Smooth muscle cell (in vitro differentiated cells): ENCODE data around the gene C21orf91. TPM values are rescaled to one million over a fixed set of nuclear protein-coding genes. Genes with fewer than 3 reads are reported as not detected.

ENCODE experiments used
- DNase-seq: peaks from one replicate; lab custom pipeline; 2025; ENCODE audit not compliant: unreplicated experiment; lab: John Stamatoyannopoulos, UW
- H2AFZ ChIP-seq: fragments of 200-600 bp; sonication (generic); 2 replicates; pipeline ENCODE4 v1.6.0; 2016; ENCODE audit warnings: antibody characterized with exemption, low read depth, mild to moderate bottlenecking
- H3F3A ChIP-seq: fragments of 200-600 bp; sonication (generic); 2 replicates; pipeline ENCODE4 v1.6.0; 2017; ENCODE audit warnings: antibody characterized with exemption, low read depth
- H3K27ac ChIP-seq: fragments of 200-600 bp; sonication (generic); 2 replicates; pipeline ENCODE4 v1.5.1; 2016; ENCODE audit warnings: low read depth, mild to moderate bottlenecking
- H3K27me3 ChIP-seq: fragments of 200-600 bp; sonication (generic); 2 replicates; pipeline ENCODE4 v1.6.1; 2016; ENCODE audit warnings: low read depth, mild to moderate bottlenecking
- H3K36me3 ChIP-seq: fragments of 200-600 bp; sonication (generic); 2 replicates; pipeline ENCODE4 v1.5.1; 2016; ENCODE audit warnings: low read depth
- H3K4me1 ChIP-seq: fragments of 200-600 bp; sonication (generic); 2 replicates; pipeline ENCODE4 v1.5.1; 2016; ENCODE audit warnings: low read depth
- H3K4me2 ChIP-seq: fragments of 200-600 bp; sonication (generic); 2 replicates; pipeline ENCODE4 v1.6.0; 2016; ENCODE audit warnings: mild to moderate bottlenecking
- H3K4me3 ChIP-seq: fragments of 200-600 bp; sonication (generic); 2 replicates; pipeline ENCODE4 v1.5.1; 2016; ENCODE audit warnings: mild to moderate bottlenecking
- H3K79me2 ChIP-seq: fragments of 200-600 bp; sonication (generic); 2 replicates; pipeline ENCODE4 v1.6.0; 2016; ENCODE audit warnings: low read depth, mild to moderate bottlenecking
- H3K9ac ChIP-seq: fragments of 200-600 bp; sonication (generic); 2 replicates; pipeline ENCODE4 v1.6.0; 2016; ENCODE audit warnings: low read depth
- H3K9me3 ChIP-seq: fragments of 200-600 bp; sonication (generic); replicated peaks from 2 replicates; pipeline ENCODE4 v1.5.1; 2016; ENCODE audit warnings: low read depth
- H4K20me1 ChIP-seq: fragments of 200-600 bp; sonication (generic); 2 replicates; pipeline ENCODE4 v1.6.0; 2016; ENCODE audit warnings: low read depth
- CTCF ChIP-seq: fragments of 200-600 bp; sonication (generic); IDR thresholded peaks from 2 replicates; pipeline ENCODE4 v1.5.1; 2017; ENCODE audit warnings: borderline replicate concordance, mild to moderate bottlenecking, antibody characterized with exemption; ENCODE audit not compliant: insufficient read depth, poor library complexity, severe bottlenecking
- WGBS: methylation state at CpG from one replicate; pipeline ENCODE4 v1.1.7; 2016; ENCODE audit warnings: low lambda C conversion rate; 5-methylcytosine and 5-hydroxymethylcytosine counted together
- polyA plus RNA-seq: library from polyadenylated mRNA; unstranded; fragments of >200 nt; fragmentation: Nextera tagmentation; extraction: Ambion mirVana; gene quantifications from 2 replicates; pipeline ENCODE4 v1.2.1, GENCODE V29; 2016
- total RNA-seq: library from RNA; depleted of rRNA; stranded (reverse); fragments of >200 nt; gene quantifications from 2 replicates; pipeline ENCODE4 v1.2.3, GENCODE V29; 2014

Gene C21orf91
- total and polyA plus RNA-seq, 2 experiments from 2014 or later = 4.8 to 11.5 TPM

- no peak overlapping the region for H3K4me3 ChIP-seq
- no peak overlapping the region for H3K9ac ChIP-seq
- TF ChIP-seq CTCF = no peak
- WGBS = 89% methylated on average over 6 of the region's 6 CpGs
- H3F3A ChIP-seq = no peaks in the 10 kb centered on the region
- H3K4me1 ChIP-seq = no peaks in the 10 kb centered on the region
- no peaks in the 10 kb centered on the region for H3K27me3 ChIP-seq
- H4K20me1 ChIP-seq = no peaks in the 10 kb centered on the region
- no peaks in the 10 kb centered on the region for H3K9me3 ChIP-seq
- no peak overlapping the region for H3K4me2 ChIP-seq
- DNase-seq = no peak
- H3K79me2 ChIP-seq = no peaks in the 10 kb centered on the region
- H3K36me3 ChIP-seq = peaks cover 6% of the 10 kb centered on the region
- H2AFZ ChIP-seq = no peak overlapping the region
- H3K27ac ChIP-seq = no peak overlapping the region
These were observed 34.4 kb downstream of the C21orf91 start for GRCh38 chr21:17784604-17785402.

GRCh38 chr21:17784180-17784598 is 35.0 kb downstream of the C21orf91 start:
- 79% methylated on average over 5 of the region's 5 CpGs for WGBS

GRCh38 chr21:17783481-17784179 is 35.5 kb downstream of the C21orf91 start:
- no peaks in the 10 kb centered on the region for H3F3A ChIP-seq
- H3K36me3 ChIP-seq = peaks cover 6% of the 10 kb centered on the region
- no peaks in the 10 kb centered on the region for H3K9me3 ChIP-seq
- no peaks in the 10 kb centered on the region for H3K4me1 ChIP-seq
- H3K79me2 ChIP-seq = no peaks in the 10 kb centered on the region
- no peak overlapping the region for H3K4me3 ChIP-seq
- H2AFZ ChIP-seq = no peak overlapping the region
- no peak overlapping the region for H3K27ac ChIP-seq
- H3K27me3 ChIP-seq = no peaks in the 10 kb centered on the region
- TF ChIP-seq CTCF = no peak
- H3K4me2 ChIP-seq = no peak overlapping the region
- no peaks in the 10 kb centered on the region for H4K20me1 ChIP-seq
- no peak for DNase-seq
- 98% methylated on average over 2 of the region's 2 CpGs for whole genome bisulfite sequencing
- H3K9ac ChIP-seq = no peak overlapping the region

More at GRCh38 chr21:17784180-17784598, 35.0 kb downstream of the C21orf91 start:
- TF ChIP-seq CTCF = no peak
- Histone ChIP-seq H3K27me3 (no peaks in the 10 kb centered on the region), H3K27ac (no peak overlapping the region), H3K9ac (no peak overlapping the region), H3K79me2 (no peaks in the 10 kb centered on the region), H3K36me3 (peaks cover 6% of the 10 kb centered on the region), H3K4me3 (no peak overlapping the region), H4K20me1 (no peaks in the 10 kb centered on the region), H2AFZ (no peak overlapping the region), H3K4me2 (no peak overlapping the region), H3K9me3 (no peaks in the 10 kb centered on the region), H3F3A (no peaks in the 10 kb centered on the region), H3K4me1 (no peaks in the 10 kb centered on the region)
- DNase-seq = no peak
